Heart left ventricle (tissue), 16 donors: Measurements from ENCODE around the gene DNAJB4. TPM values are rescaled to one million over a fixed set of nuclear protein-coding genes. Genes with fewer than 3 reads are reported as not detected.
A peak's percentile ranks its signal among the peaks of the same experiment; 100 is the strongest.

Experiments used
- ATAC-seq, 4 donors: fragments of 200-7000 bp; cut with Tn5 transposase; one replicate each; pipeline ENCODE4 v1.9.1; 2020 to 2022; ENCODE audit warnings: moderate library complexity in 4 of 4, mild to moderate bottlenecking in 3 of 4, moderate number of reproducible peaks in 1 of 4
- DNase-seq, 5 donors: peaks; one replicate each; pipeline ENCODE4 v3.0.0-alpha.2; 2020
- H3K27ac ChIP-seq, 12 donors: fragments of 200-600 bp; sonication (generic) in 4 of 12; one replicate each; pipeline versions ENCODE4 v1.5.0 to v1.8.0; 2016 to 2022; ENCODE audit warnings: mild to moderate bottlenecking in 2 of 12
- H3K27me3 ChIP-seq, 9 donors: fragments of 200-600 bp; sonication (generic) in 2 of 9; one replicate each; pipeline versions ENCODE4 v1.5.1 to v1.8.0; 2016 to 2022; ENCODE audit warnings: mild to moderate bottlenecking in 3 of 9
- H3K36me3 ChIP-seq, 9 donors: fragments of 200-600 bp; sonication (generic) in 2 of 9; one replicate each; pipeline versions ENCODE4 v1.5.0 to v1.8.0; 2018 to 2022; ENCODE audit warnings: mild to moderate bottlenecking in 2 of 9
- H3K4me1 ChIP-seq, 12 donors: fragments of 200-600 bp; sonication (generic) in 4 of 12; one replicate each; pipeline versions ENCODE4 v1.5.0 to v1.8.0; 2016 to 2022; ENCODE audit warnings: mild to moderate bottlenecking in 3 of 12
- H3K4me3 ChIP-seq, 12 donors: fragments of 200-600 bp; sonication (generic) in 4 of 12; one replicate each; pipeline versions ENCODE4 v1.5.0 to v1.8.0; 2017 to 2022; ENCODE audit warnings: mild to moderate bottlenecking in 9 of 12, moderate library complexity in 4 of 12
- H3K9me3 ChIP-seq, 12 donors: fragments of 200-600 bp; sonication (generic) in 4 of 12; one replicate each; pipeline versions ENCODE4 v1.5.0 to v1.8.0; 2016 to 2022; ENCODE audit warnings: mild to moderate bottlenecking in 1 of 12
- POLR2A ChIP-seq, 2 donors: fragments of 450-650 bp; IDR thresholded peaks; one replicate each; pipeline ENCODE4 v1.6.1; 2017; ENCODE audit warnings: antibody characterized with exemption in 2 of 2, mild to moderate bottlenecking in 2 of 2, moderate library complexity in 2 of 2
- WGBS, 4 donors: extraction: QIAGEN DNeasy Blood & Tissue Kit in 2 of 4; methylation state at CpG; one replicate each; pipeline versions ENCODE4 v1.1.5 to v1.1.7; 2013 to 2018; 5-methylcytosine and 5-hydroxymethylcytosine counted together
- intact Hi-C, 10 donors: fragments of 100-400 bp; cut with DNase I; formaldehyde crosslinking; loops; one replicate each; pipeline versions ENCODE4 v1.11.1 to v1.14.2; 2022
- polyA plus RNA-seq, 2 donors: library from polyadenylated mRNA; stranded (reverse); fragments of 200-250 nt; gene quantifications; one replicate each; pipeline ENCODE4 v1.2.3, GENCODE V29; 2013
- total RNA-seq, 9 donors: library from RNA; depleted of rRNA in 2 of 9; stranded (reverse); fragments of >200 nt in 2 of 9; fragmentation: NEBNext Ultra II Directional in 3 of 9; extraction: Animal tissue kit (Norgen Biotek cat#: 25700) in 3 of 9; gene quantifications; one replicate each; pipeline versions ENCODE4 v1.1.0 to v1.2.4, GENCODE V29; 2016 to 2023
- TF ChIP-seq, protein P1 (sequence below), 12 donors: fragments of 200-600 bp; sonication (generic) in 4 of 12; IDR thresholded peaks; one replicate each; pipeline versions ENCODE4 v1.5.0 to v1.8.0; 2018 to 2022; ENCODE audit warnings: antibody characterized with exemption in 12 of 12, mild to moderate bottlenecking in 5 of 12
- donor health status: ischemic (EF 13 %, LVEDD 7.1; RV severe dilation, severe dysfunction).
- donor health status: healthy with polysubstance abuse.
- donor health status: DM: no; HTN: yes; CAD: no.
- donor health status: DM: no; HTN: no; CAD: no.
- donor health status: ischemic (EF 25% LVEDD 6.9; RV normal size, moderate dysfunction).
- donor health status: ischemic (EF 25% LVEDD 5.7; RV mildly dilated, moderate dysfunction).
- donor health status: healthy.
- donor health status: DM: yes; HTN: yes; CAD: no.
- donor health status: ischemic (EF 35%, LVEDD 5.7; RV mildly dilated, moderate dysfunction).
- donor health status: nonischemic (EF 11% LVEDD 7.7; RV severe dilation, severe dysfunction).
- donor health status: DM: yes; HTN: yes; CAD: no.
- donor health status: PGD.
- donor health status: ischemic (EF 29% LVEDD 5.4; RV normal size, mild dysfunction).
- donor health status: nonischemic (EF 23%, LVEDD 6.1; RV moderate dilation, normal function).

DNAJB4 gene
- total and polyA plus RNA-seq, 11 donors: 35.2 to 190 (median 95.9) TPM

DNA sequence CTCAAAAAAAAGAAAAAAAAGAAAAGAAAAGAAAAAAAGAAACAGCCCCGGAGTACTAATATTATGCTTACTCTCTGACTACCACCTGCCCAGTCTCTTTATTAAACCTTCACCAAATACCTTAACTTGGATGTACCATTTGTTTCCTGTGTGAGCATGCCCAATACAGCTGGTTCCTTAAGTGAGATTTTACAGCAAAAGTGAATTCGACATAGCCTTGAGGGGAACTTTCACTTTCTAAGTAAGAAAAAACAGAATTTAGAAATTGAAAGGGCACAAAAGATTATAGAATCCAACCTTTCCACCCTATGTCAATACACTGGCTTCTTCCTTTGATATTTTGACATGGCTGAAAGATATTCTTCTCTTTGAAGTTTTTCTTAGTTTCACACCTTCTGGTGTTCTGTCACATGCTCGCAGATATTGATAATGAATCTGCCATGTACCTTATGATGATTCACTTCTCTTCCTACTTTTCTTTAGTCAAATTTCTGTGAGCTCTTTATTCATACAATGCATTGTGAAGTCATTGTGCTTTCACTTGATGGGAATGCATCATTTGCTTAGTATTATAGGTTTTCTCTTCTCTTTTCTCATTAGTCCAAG, 35.8 kb downstream of the DNAJB4 start:
- no peak overlapping the region for H3K4me3 ChIP-seq
- peaks cover 0 to 15% (median 0%) of the 10 kb centered on the region in 12 donors for H3K4me1 ChIP-seq
- peaks cover 0 to 7% (median 0%) of the 10 kb centered on the region in 9 donors for H3K27me3 ChIP-seq
- H3K27ac ChIP-seq: no peak overlapping the region
- no peaks in the 10 kb centered on the region for H3K36me3 ChIP-seq
- WGBS, 4 donors: 77 to 84% (median 79%) methylated on average over 3 of the region's 3 CpGs
- TF ChIP-seq, protein P1, sequence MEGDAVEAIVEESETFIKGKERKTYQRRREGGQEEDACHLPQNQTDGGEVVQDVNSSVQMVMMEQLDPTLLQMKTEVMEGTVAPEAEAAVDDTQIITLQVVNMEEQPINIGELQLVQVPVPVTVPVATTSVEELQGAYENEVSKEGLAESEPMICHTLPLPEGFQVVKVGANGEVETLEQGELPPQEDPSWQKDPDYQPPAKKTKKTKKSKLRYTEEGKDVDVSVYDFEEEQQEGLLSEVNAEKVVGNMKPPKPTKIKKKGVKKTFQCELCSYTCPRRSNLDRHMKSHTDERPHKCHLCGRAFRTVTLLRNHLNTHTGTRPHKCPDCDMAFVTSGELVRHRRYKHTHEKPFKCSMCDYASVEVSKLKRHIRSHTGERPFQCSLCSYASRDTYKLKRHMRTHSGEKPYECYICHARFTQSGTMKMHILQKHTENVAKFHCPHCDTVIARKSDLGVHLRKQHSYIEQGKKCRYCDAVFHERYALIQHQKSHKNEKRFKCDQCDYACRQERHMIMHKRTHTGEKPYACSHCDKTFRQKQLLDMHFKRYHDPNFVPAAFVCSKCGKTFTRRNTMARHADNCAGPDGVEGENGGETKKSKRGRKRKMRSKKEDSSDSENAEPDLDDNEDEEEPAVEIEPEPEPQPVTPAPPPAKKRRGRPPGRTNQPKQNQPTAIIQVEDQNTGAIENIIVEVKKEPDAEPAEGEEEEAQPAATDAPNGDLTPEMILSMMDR (IDR thresholded peaks at IDR 0.05): no peak
- TF ChIP-seq POLR2A (IDR thresholded peaks at IDR 0.05): no peak
- DNase-seq (no peak), ATAC-seq (no peak)
- no peaks in the 10 kb centered on the region for H3K9me3 ChIP-seq
- intact Hi-C loops: loop anchor here in 1 of 10 donors (10.0 kb wide), 1 partner anchor 64 kb away; no protein-coding TSS in a partner anchor

DNA sequence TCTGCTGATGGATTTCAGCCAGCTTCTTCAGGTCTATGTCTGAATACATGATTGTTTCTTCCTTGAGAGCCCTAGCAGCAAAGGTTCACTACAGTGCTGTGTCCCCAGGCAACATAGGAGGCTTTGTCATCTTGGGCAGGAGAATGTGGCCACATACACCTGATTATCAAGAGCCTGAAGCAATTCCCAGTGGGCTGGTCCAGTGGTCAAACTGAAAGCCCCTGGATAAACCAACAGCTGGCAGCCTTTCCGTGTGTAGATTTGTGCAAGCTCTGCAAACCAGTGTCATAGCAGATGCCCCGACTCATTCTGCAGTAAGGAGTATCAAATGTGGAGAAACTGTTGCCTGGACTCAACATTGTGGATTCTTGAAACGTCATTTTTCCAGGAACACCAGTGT, 38.7 kb downstream of the DNAJB4 start:
- TF ChIP-seq POLR2A (IDR thresholded peaks at IDR 0.05): no peak
- TF ChIP-seq, protein P1 (IDR thresholded peaks at IDR 0.05): no peak
- 53 to 83% (median 78%) methylated on average over 2 to 3 of the region's 3 CpGs for WGBS, 4 donors
- Histone ChIP-seq H3K9me3 (no peaks in the 10 kb centered on the region), H3K27me3 (peaks cover 0 to 26% (median 0%) of the 10 kb centered on the region in 9 donors), H3K4me3 (no peak overlapping the region), H3K36me3 (no peaks in the 10 kb centered on the region), H3K4me1 (peaks cover 0 to 30% (median 11%) of the 10 kb centered on the region in 12 donors), H3K27ac (no peak overlapping the region)
- DNase-seq: no peak
- intact Hi-C loops: loop anchor here in 1 of 10 donors (10.0 kb wide), 1 partner anchor 61 kb away; no protein-coding TSS in a partner anchor
- no peak for ATAC-seq

DNA sequence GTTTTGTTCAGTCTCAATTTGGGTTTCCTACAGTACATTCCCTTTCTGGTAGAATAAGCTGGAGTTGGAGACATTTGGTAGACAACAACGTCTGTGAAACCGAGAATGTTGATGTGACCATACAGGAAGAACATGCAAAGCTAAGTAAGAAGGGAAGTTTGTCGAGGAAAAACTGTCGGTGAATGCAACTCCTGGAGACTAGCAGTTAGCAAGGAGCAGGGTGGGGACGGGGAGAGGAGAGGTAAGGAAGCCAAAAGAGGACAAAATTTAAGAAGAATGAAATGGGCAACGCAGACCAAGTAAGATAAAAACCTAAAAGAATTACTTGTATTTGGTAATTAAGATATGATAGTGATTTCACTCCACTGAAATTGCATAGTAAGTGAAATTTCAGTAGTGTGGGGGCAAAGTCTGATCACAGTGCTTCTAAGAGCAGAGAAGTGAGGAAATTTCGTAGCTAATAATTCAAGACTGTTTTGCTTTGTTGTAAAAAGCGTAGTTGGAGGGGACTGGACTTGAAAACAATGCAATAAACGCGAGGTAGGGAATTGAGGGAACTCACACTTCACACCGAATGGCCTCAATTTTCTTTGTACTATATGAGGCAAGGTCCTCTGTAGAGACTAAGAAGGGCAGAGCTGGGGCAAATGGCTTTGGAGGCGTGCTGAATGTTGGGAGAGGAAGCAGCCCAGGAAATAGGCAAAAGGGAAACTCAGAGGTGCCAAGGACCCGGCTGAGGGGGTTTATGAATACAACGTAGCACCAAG, 40.2 kb downstream of the DNAJB4 start:
- H3K36me3 ChIP-seq: no peaks in the 10 kb centered on the region
- peak overlapping the region in 10 of 12 donors; percentile 56 to 90 (median 76) for H3K4me3 ChIP-seq
- H3K27me3 ChIP-seq: peaks cover 0 to 26% (median 0%) of the 10 kb centered on the region in 9 donors
- intact Hi-C loops: loop anchor here in 6 of 10 donors (5.0 to 10.0 kb wide), 5 partner anchors 38 to 68 kb away; partner anchors contain the start of gene FUBP1 (in 1 of the 6)
- H3K4me1 ChIP-seq: peaks cover 0 to 38% (median 13%) of the 10 kb centered on the region in 12 donors
- ATAC-seq: peak in 1 of 4 donors; percentile 33
- TF ChIP-seq, protein P1 (IDR thresholded peaks at IDR 0.05): no peak
- WGBS, 4 donors: 56 to 71% (median 64%) methylated on average over 14 of the region's 14 CpGs
- no peaks in the 10 kb centered on the region for H3K9me3 ChIP-seq
- DNase-seq: no peak
- H3K27ac ChIP-seq: peak overlapping the region in 7 of 12 donors; percentile 49 to 83 (median 78)

DNA sequence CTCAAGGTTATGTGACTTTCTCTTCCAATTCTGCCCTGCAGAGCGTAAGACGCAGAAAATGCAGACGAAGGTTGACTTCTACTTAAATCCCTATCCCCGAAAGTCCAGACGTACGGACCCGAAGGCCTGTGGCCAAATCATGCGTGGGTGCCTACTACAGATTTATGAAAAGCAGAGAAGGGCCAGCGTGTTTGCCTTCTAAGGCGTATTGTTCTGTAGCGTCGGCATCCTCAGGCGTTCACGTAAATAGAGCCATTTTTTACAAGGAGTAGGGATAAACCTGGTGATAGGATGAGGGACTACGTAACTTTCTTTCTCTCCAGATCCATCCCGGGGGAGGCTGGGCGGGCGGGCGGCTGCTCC, 40.8 kb downstream of the DNAJB4 start:
- H3K4me3 ChIP-seq: peak overlapping the region; percentile 51 to 90 (median 74)
- H3K4me1 ChIP-seq: peaks cover 0 to 38% (median 13%) of the 10 kb centered on the region in 12 donors
- TF ChIP-seq, protein P1 (IDR thresholded peaks at IDR 0.05): no peak
- no peak for TF ChIP-seq POLR2A (IDR thresholded peaks at IDR 0.05)
- DNase-seq (no peak), ATAC-seq (no peak)
- no peaks in the 10 kb centered on the region for H3K9me3 ChIP-seq
- peaks cover 0 to 26% (median 0%) of the 10 kb centered on the region in 9 donors for H3K27me3 ChIP-seq
- H3K36me3 ChIP-seq: no peaks in the 10 kb centered on the region
- WGBS, 4 donors: 31 to 56% (median 41%) methylated on average over 13 to 19 of the region's 19 CpGs
- peak overlapping the region; percentile 1 to 83 (median 64) for H3K27ac ChIP-seq
- intact Hi-C loops: loop anchor here in 6 of 10 donors (5.0 to 10.0 kb wide), 5 partner anchors 38 to 68 kb away; partner anchors contain the start of gene FUBP1 (in 1 of the 6)
